ENCODE data around the gene CALD1. TPM values are rescaled to one million over a fixed set of nuclear protein-coding genes. Genes with fewer than 3 reads are reported as not detected.

The CALD1 gene
- polyA plus RNA-seq, 1 donor (not counting 4 experiments of a cell fraction or from before 2014, with no cell fraction given), result 229 TPM

DNA sequence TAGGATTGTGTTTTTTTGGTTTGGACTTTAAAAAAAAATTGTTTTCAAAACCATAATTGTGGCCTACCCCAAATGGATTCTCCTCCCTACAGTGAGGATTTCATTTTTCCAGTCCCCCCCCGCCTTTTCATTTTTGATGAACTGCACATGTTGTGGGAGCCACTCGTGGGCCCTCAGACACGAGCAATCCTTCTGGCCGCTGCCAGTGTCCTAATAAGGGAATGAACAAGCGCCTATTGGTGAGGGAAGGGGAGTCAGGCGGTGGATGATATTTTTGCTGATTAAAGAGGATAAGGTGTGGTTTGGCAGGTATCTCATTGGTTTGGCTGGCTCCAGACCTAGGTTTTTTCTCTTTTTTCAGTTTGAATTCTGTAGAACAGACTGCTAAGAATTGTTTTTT lies 128.2 kb downstream of the CALD1 start:
- no peak overlapping the region for H3K9ac ChIP-seq (ENCODE audit: control insufficient read depth, extremely low read depth, insufficient read depth, low read length)
- peaks cover 24% of the 10 kb centered on the region for H3K4me1 ChIP-seq (ENCODE audit: control insufficient read depth, extremely low read depth, insufficient read depth, low read length)
- no peaks in the 10 kb centered on the region for H3K27me3 ChIP-seq (ENCODE audit: control insufficient read depth, extremely low read depth, insufficient read depth, low read length)
- peaks cover 4 to 5% of the 10 kb centered on the region in 2 experiments for H3K36me3 ChIP-seq (ENCODE audit: control insufficient read depth in 2 of 2, extremely low read depth in 1 of 2, insufficient read depth in 2 of 2, low read length in 2 of 2)
- dilution Hi-C loops (cut with MboI; ENCODE audit: extremely low pct_ligation_motif_present, low sequenced_read_pairs), result no loop called here
- no peak for DNase-seq (ENCODE audit: low read depth, low spot score)
- FAIRE-seq, result no peak
- H3K4me2 ChIP-seq (ENCODE audit: control insufficient read depth, extremely low read depth, insufficient read depth, low read depth, low read length), result peak overlapping the region; percentile 14
- TF ChIP-seq EZH2 (IDR thresholded peaks at IDR 0.05; ENCODE audit: low read length), result no peak
- TF ChIP-seq, protein P1, sequence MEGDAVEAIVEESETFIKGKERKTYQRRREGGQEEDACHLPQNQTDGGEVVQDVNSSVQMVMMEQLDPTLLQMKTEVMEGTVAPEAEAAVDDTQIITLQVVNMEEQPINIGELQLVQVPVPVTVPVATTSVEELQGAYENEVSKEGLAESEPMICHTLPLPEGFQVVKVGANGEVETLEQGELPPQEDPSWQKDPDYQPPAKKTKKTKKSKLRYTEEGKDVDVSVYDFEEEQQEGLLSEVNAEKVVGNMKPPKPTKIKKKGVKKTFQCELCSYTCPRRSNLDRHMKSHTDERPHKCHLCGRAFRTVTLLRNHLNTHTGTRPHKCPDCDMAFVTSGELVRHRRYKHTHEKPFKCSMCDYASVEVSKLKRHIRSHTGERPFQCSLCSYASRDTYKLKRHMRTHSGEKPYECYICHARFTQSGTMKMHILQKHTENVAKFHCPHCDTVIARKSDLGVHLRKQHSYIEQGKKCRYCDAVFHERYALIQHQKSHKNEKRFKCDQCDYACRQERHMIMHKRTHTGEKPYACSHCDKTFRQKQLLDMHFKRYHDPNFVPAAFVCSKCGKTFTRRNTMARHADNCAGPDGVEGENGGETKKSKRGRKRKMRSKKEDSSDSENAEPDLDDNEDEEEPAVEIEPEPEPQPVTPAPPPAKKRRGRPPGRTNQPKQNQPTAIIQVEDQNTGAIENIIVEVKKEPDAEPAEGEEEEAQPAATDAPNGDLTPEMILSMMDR (optimal IDR thresholded peaks at IDR 0.05 in 1 of 3, IDR thresholded peaks at IDR 0.05 in 1 of 3, conservative IDR thresholded peaks at IDR 0.05 in 1 of 3; ENCODE audit: extremely low read depth in 1 of 3, insufficient read depth in 2 of 3, low read length in 3 of 3), result no peak
- no peak overlapping the region for H3K4me3 ChIP-seq (ENCODE audit: control insufficient read depth in 2 of 3, extremely low read depth in 1 of 3, insufficient read depth in 2 of 3, low read depth in 1 of 3, low read length in 3 of 3)
- H3K27ac ChIP-seq (ENCODE audit: control insufficient read depth, insufficient read depth, low read length), result peak overlapping the region; percentile 33
- H3K79me2 ChIP-seq (ENCODE audit: control insufficient read depth, insufficient read depth, low read length), result peaks cover 70% of the 10 kb centered on the region
- peaks cover 3% of the 10 kb centered on the region for H4K20me1 ChIP-seq (ENCODE audit: control insufficient read depth, extremely low read depth, insufficient read depth, low read length)
- H3K9me1 ChIP-seq (ENCODE audit: control insufficient read depth, extremely low read depth, insufficient read depth, low read length), result peaks cover 2% of the 10 kb centered on the region
- H2AFZ ChIP-seq (ENCODE audit: control insufficient read depth, low read length), result no peak overlapping the region
- no peaks in the 10 kb centered on the region for H3K9me3 ChIP-seq (ENCODE audit: control insufficient read depth, low read depth, low read length)

DNA sequence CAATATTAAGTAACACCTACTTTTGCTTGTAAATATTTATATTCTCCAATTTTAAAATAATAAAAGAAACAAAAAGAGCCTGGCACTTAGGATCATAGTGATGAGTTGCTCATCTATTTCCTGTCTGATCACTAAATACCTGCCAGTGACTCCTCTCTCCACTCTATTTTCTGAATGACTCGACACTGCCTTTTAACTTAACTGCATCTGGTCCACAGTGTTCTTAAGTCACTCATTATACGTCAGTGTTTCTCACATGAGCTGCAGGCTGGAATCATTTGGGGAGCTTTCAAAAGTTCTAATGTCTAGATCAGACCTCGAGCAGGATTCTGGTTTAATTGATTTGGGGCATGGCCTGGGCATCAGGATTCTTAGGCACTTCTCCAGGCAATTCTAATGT lies 128.9 kb downstream of the CALD1 start:
- Histone ChIP-seq H3K4me3 (ENCODE audit: control insufficient read depth in 2 of 3, extremely low read depth in 1 of 3, insufficient read depth in 2 of 3, low read depth in 1 of 3, low read length in 3 of 3) (peak overlapping the region in 1 of 3 experiments; percentile 17), H3K9me3 (ENCODE audit: control insufficient read depth, low read depth, low read length) (no peaks in the 10 kb centered on the region), H3K4me2 (ENCODE audit: control insufficient read depth, extremely low read depth, insufficient read depth, low read depth, low read length) (peak overlapping the region; percentile 39), H4K20me1 (ENCODE audit: control insufficient read depth, extremely low read depth, insufficient read depth, low read length) (peaks cover 3% of the 10 kb centered on the region), H3K9ac (ENCODE audit: control insufficient read depth, extremely low read depth, insufficient read depth, low read length) (peak overlapping the region; percentile 13), H3K4me1 (ENCODE audit: control insufficient read depth, extremely low read depth, insufficient read depth, low read length) (peaks cover 24% of the 10 kb centered on the region), H2AFZ (ENCODE audit: control insufficient read depth, low read length) (no peak overlapping the region), H3K9me1 (ENCODE audit: control insufficient read depth, extremely low read depth, insufficient read depth, low read length) (peaks cover 2% of the 10 kb centered on the region), H3K27me3 (ENCODE audit: control insufficient read depth, extremely low read depth, insufficient read depth, low read length) (no peaks in the 10 kb centered on the region), H3K27ac (ENCODE audit: control insufficient read depth, insufficient read depth, low read length) (peak overlapping the region; percentile 30), H3K36me3 (ENCODE audit: control insufficient read depth in 2 of 2, extremely low read depth in 1 of 2, insufficient read depth in 2 of 2, low read length in 2 of 2) (peaks cover 4 to 5% of the 10 kb centered on the region in 2 experiments), H3K79me2 (ENCODE audit: control insufficient read depth, insufficient read depth, low read length) (peaks cover 66% of the 10 kb centered on the region)
- FAIRE-seq (peak; percentile 36), DNase-seq (ENCODE audit: low read depth, low spot score) (no peak)
- TF ChIP-seq, protein P1 (optimal IDR thresholded peaks at IDR 0.05 in 1 of 3, IDR thresholded peaks at IDR 0.05 in 1 of 3, conservative IDR thresholded peaks at IDR 0.05 in 1 of 3; ENCODE audit: extremely low read depth in 1 of 3, insufficient read depth in 2 of 3, low read length in 3 of 3), result no peak
- TF ChIP-seq EZH2 (IDR thresholded peaks at IDR 0.05; ENCODE audit: low read length), result no peak
- dilution Hi-C loops (cut with MboI; ENCODE audit: extremely low pct_ligation_motif_present, low sequenced_read_pairs), result no loop called here

Measured in keratinocyte (primary cell).